Muscle layer of duodenum (tissue), 2 donors: ENCODE measurements around the gene TSPAN2.

ENCODE experiments used
- H3K27ac ChIP-seq: one replicate; pipeline ENCODE4 v1.7.0; 2013; ENCODE audit warnings: mild to moderate bottlenecking, low read length
- H3K27me3 ChIP-seq: one replicate; pipeline ENCODE4 v1.7.0; 2013; ENCODE audit warnings: low read depth, mild to moderate bottlenecking, control low read depth, low read length
- H3K36me3 ChIP-seq, 2 donors: one replicate each; pipeline ENCODE4 v1.7.0; 2013; ENCODE audit warnings: low read length in 2 of 2, control low read depth in 1 of 2, mild to moderate bottlenecking in 1 of 2; ENCODE audit not compliant: insufficient read depth in 2 of 2, control insufficient read depth in 1 of 2
- H3K4me1 ChIP-seq, 2 donors: one replicate each; pipeline ENCODE4 v1.7.0; 2013; ENCODE audit warnings: low read length in 2 of 2, mild to moderate bottlenecking in 2 of 2, control low read depth in 1 of 2, moderate library complexity in 1 of 2; ENCODE audit not compliant: insufficient read depth in 2 of 2, control insufficient read depth in 1 of 2
- H3K4me3 ChIP-seq, 2 donors: one replicate each; pipeline ENCODE4 v1.7.0; 2013; ENCODE audit warnings: low read length in 2 of 2, low read depth in 1 of 2, mild to moderate bottlenecking in 1 of 2
- H3K9me3 ChIP-seq, 2 donors: one replicate each; pipeline ENCODE4 v1.7.0; 2013; ENCODE audit warnings: low read length in 2 of 2, control low read depth in 1 of 2, mild to moderate bottlenecking in 1 of 2; ENCODE audit not compliant: control insufficient read depth in 1 of 2
- donor health status: healthy.

Gene TSPAN2

DNA sequence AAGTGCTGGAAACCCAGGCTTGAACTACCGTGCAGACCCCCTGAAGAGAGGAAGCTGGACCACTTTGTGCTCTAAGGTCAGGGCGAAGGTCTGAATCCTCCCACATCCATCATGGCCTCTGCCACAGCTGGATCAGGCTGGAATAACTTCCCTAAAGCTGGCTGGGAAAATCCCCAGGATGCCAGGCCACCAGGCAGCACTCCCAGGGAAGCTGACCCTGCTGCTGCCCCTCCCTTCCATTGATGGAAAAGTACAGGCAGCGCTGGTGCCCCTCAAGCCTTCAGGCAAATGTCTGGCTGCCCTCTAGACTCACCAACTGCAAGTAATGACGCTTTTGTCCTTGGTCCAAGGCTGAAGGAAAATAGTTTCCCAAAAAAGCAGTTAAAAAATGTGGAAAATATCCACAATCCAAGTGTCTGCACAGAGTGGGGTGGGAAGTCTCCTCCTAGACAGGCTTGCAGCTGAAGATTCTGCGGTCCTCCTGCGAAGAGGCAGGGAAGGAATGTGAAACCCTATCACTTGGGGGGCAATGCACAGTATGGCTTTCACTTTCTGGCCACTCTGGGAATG, 39.9 kb upstream of the TSPAN2 start:
- H3K27ac ChIP-seq = no peak overlapping the region
- no peaks in the 10 kb centered on the region for H3K27me3 ChIP-seq
- no peaks in the 10 kb centered on the region for H3K36me3 ChIP-seq
- no peaks in the 10 kb centered on the region for H3K4me1 ChIP-seq
- no peak overlapping the region for H3K4me3 ChIP-seq
- H3K9me3 ChIP-seq = no peaks in the 10 kb centered on the region

DNA sequence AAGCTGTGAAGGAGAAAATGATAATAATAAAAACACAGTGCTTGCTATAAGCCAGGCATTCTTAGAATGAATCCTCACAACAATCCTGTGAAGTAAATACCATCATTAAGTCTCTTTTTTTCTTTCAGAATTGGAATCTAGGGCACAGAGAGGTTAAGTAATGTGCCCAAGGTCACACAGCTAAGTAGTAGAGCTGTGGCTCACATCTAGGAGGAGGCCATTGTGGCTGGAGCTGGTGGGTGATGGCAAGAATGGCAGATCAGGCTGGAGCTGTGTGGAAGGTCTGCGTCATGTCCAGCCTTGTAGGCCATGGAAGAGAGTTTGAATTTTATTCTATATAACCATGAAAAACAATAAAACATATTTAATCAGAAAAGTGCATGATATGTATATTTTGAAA, 38.2 kb upstream of the TSPAN2 start:
- Histone ChIP-seq H3K4me3 (no peak overlapping the region), H3K36me3 (no peaks in the 10 kb centered on the region), H3K9me3 (peaks cover 0 to 8% of the 10 kb centered on the region in 2 donors), H3K4me1 (no peaks in the 10 kb centered on the region), H3K27me3 (no peaks in the 10 kb centered on the region), H3K27ac (no peak overlapping the region)

DNA sequence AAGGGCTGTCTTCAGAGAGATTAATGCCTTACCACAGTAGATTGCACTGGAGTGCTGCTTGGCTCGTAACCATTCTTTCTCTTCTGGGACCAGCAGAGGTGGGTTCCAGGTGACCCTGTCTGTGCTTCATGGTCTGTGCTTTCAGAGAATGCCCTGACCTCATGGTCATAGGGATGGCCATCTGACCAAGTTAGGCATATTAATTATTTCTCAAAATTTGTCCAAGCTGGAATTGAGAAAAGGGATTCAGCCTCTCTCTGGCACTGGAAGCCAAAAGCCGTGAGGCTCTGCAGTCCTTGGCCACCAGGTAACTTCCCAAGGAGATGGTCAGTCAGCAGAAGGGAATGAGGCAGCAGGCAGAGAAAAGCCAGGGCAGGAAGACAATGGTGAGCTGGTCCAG, 37.2 kb upstream of the TSPAN2 start:
- Histone ChIP-seq H3K36me3 (no peaks in the 10 kb centered on the region), H3K4me3 (no peak overlapping the region), H3K4me1 (no peaks in the 10 kb centered on the region), H3K9me3 (peaks cover 5 to 10% of the 10 kb centered on the region in 2 donors), H3K27ac (no peak overlapping the region), H3K27me3 (no peaks in the 10 kb centered on the region)

DNA sequence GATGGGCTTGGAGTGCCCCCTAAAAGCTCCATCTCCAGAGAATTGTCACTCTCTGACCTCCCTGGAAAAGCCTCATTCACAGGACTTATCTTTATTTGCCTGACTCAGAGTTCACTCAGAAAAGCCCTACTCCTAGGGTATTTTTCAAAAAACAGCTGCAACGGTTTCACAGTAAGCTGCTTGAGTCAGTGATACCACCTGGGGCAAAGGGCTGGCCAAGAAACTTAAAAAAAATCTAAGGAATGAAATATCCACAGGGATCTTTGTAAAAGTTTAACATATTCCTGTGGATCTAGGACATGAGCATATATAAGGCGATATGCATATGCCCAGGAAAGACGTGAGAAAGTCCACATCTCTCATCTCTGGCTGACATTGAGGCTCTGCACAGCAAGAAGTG, 33.8 kb upstream of the TSPAN2 start:
- no peaks in the 10 kb centered on the region for H3K27me3 ChIP-seq
- H3K36me3 ChIP-seq = no peaks in the 10 kb centered on the region
- no peak overlapping the region for H3K4me3 ChIP-seq
- peaks cover 7 to 13% of the 10 kb centered on the region in 2 donors for H3K9me3 ChIP-seq
- no peak overlapping the region for H3K27ac ChIP-seq
- H3K4me1 ChIP-seq = no peaks in the 10 kb centered on the region

DNA sequence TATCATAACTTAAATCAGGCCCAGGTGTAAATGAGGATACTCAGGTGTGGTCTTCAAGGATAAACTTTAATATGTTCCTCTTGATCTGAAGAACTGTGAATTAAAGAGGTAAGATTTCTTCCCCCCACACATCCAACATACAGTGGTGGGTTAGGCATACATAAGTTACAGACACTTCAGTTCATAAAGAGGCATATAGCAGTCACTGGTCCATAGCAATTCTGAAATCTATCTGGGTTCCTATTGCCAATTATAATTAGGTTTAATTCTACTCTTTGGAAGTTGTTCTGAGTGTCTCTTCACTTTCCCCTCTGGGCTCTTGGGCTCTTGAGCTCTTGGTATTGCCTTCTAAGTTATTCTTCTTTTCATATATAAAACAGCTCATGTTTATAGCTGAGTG, 32.5 kb upstream of the TSPAN2 start:
- H3K27ac ChIP-seq = no peak overlapping the region
- H3K4me1 ChIP-seq = no peaks in the 10 kb centered on the region
- peaks cover 7 to 13% of the 10 kb centered on the region in 2 donors for H3K9me3 ChIP-seq
- no peak overlapping the region for H3K4me3 ChIP-seq
- H3K36me3 ChIP-seq = no peaks in the 10 kb centered on the region
- no peaks in the 10 kb centered on the region for H3K27me3 ChIP-seq

DNA sequence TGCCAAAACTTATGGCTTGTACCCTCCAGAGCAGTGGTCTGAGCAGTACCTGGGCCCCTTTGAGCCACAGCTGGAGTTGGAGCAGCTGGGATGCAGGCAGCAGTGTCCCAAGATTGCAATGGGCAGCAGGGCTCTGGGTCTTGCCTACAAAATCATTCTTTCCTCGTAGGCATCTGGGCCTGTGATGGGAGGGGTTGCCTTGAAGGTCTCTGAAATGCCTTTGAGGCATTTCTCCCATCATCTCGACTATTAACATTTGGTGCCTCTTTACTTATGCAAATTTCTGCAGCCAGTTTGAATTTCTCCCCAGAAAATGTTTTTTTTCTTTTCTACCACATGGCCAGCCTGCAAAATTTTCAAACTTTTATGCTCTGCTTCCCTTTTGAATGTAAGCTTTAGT, 31.0 kb upstream of the TSPAN2 start:
- Histone ChIP-seq H3K4me1 (no peaks in the 10 kb centered on the region), H3K4me3 (no peak overlapping the region), H3K27me3 (no peaks in the 10 kb centered on the region)

DNA sequence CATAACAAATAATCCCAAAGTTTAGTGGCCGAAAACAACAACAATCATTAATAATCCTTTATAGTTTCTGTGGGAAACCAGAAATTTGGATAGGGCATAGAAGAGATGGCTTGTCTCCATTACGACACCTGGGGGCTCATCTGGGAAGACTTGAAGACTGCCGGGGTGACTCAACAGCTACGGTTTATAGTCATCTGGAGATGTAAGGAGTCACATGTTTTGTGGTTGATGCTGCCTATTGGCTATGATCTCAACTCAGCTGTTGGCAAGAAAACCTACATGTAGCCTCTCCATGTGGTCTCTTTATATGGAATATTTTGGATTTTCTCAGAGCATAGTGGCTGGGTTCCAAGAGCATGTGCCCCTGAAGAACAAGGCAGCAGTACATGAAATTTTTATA, 29.3 kb upstream of the TSPAN2 start:
- no peak overlapping the region for H3K4me3 ChIP-seq
- no peaks in the 10 kb centered on the region for H3K4me1 ChIP-seq
- no peaks in the 10 kb centered on the region for H3K36me3 ChIP-seq
- H3K9me3 ChIP-seq = peaks cover 7 to 13% of the 10 kb centered on the region in 2 donors
- H3K27ac ChIP-seq = no peak overlapping the region
- no peaks in the 10 kb centered on the region for H3K27me3 ChIP-seq

More for the DNA sequence above, 31.0 kb upstream of the TSPAN2 start:
- H3K9me3 ChIP-seq = peaks cover 7 to 13% of the 10 kb centered on the region in 2 donors
- H3K36me3 ChIP-seq = no peaks in the 10 kb centered on the region
- no peak overlapping the region for H3K27ac ChIP-seq

DNA sequence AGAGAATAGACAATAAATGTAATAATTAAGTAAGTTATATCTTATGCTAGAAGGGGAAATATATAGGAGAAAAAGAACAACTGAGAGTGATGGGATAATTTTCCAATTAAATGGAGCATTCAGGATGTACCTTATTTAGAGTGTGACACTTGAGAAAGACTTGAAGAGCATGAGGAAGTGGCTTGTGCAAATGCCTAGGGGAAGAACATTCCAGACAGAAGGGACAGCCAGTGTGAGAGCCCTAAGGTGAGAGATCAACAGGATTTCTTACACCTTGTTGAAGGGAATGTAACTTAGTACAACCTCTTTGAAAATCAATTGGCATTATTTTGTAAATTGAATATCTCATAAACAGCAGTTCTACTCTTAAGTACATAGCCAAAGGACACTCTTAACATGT, 28.8 kb upstream of the TSPAN2 start:
- no peaks in the 10 kb centered on the region for H3K36me3 ChIP-seq
- H3K4me1 ChIP-seq = no peaks in the 10 kb centered on the region
- peaks cover 7 to 8% of the 10 kb centered on the region in 2 donors for H3K9me3 ChIP-seq
- no peak overlapping the region for H3K27ac ChIP-seq
- no peak overlapping the region for H3K4me3 ChIP-seq
- H3K27me3 ChIP-seq = no peaks in the 10 kb centered on the region

DNA sequence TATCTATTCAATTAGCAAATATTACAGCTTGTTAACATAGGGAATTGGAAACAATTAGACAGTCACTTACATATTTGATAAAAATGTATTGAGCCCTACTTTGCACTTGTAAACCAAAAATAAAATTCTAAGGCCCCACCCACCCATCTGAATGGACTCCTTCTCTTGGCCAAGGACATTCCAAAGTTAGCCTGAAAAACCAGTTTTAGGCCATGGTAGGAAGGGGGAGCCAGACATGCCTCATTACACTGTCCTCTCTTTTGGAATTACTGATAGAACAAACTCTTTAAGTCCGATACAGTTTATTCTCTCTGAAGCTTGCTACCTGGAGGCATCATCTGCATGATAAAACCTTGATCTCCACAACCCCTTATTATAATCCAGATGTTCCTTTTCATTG, 28.0 kb upstream of the TSPAN2 start:
- H3K36me3 ChIP-seq = no peaks in the 10 kb centered on the region
- H3K9me3 ChIP-seq = peaks cover 6 to 7% of the 10 kb centered on the region in 2 donors
- H3K4me1 ChIP-seq = no peaks in the 10 kb centered on the region
- H3K27me3 ChIP-seq = no peaks in the 10 kb centered on the region
- no peak overlapping the region for H3K27ac ChIP-seq
- no peak overlapping the region for H3K4me3 ChIP-seq

DNA sequence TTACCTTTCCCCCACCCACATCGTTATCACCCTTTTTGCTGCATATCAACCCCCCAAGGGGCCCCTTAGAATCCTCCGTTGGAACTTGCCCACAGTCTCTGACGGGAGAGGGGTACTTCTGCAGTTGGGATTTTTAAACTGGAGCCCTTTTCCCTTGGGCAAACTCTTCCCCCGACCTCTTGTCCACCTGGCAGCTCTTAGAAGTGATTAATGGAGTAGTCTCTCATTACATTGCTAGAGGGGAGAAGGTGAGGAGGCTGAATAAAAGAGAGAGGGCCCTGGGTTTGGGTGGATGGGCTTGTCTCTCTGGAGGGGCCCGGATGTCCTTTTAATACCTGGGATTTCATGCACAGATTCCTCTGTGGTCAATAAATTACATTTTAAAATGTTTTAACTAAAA, 27.2 kb upstream of the TSPAN2 start:
- no peaks in the 10 kb centered on the region for H3K27me3 ChIP-seq

DNA sequence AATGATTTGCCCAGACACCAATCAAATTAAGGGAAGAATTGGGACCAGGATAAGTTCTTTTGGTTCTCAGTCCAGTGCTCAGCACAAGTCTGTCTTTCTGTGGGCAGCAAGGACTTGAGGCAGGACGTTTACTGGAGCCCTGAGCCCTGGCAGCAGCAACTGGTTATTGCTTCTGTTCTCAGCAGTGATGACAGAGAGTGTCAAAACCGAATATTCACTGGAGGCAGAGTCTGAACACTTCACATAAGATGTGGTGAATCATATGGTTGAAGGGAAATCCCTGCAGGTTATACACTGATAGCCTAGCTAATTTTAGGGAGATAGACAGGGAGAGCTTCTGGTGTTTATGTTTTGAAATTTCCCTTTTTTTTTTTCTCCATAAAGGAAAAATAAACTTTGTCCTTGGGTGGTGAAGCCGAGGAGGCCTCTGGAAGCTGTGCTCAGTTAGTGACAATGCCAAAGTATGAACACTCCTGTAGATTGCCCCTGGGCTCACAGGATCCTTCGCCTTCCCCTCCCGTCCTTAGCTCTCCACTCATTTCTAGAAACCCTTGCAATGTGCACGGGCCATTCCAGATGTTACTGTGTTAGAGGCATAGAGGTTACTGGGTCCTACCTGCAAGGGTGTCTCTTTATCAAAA, 26.3 kb upstream of the TSPAN2 start:
- H3K36me3 ChIP-seq = no peaks in the 10 kb centered on the region
- no peak overlapping the region for H3K27ac ChIP-seq
- no peak overlapping the region for H3K4me3 ChIP-seq
- H3K27me3 ChIP-seq = no peaks in the 10 kb centered on the region
- H3K9me3 ChIP-seq = no peaks in the 10 kb centered on the region
- no peaks in the 10 kb centered on the region for H3K4me1 ChIP-seq

More for the DNA sequence above, 27.2 kb upstream of the TSPAN2 start:
- H3K4me1 ChIP-seq = no peaks in the 10 kb centered on the region
- H3K9me3 ChIP-seq = peaks cover 2 to 3% of the 10 kb centered on the region in 2 donors
- no peaks in the 10 kb centered on the region for H3K36me3 ChIP-seq
- no peak overlapping the region for H3K27ac ChIP-seq
- H3K4me3 ChIP-seq = no peak overlapping the region

DNA sequence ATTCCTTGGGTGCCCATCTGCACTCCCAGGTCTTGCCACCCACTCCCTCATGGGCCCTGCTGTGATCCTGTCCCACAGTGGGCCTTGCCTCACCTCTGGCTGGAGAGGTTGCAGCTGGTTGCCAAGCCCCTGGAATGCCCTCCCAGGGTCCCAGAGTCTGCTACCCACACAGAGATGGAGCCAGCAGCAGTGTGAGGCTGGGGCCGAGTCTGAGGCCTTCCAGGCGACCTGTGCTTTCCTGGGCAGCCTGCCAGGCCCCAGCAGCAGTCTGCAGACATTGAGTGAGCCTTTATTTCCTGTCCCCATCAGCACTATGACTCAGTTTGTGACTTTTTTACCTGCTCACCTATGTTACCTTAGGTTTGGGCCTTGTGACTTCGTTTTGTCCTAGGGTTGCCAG, 25.0 kb upstream of the TSPAN2 start:
- Histone ChIP-seq H3K9me3 (no peaks in the 10 kb centered on the region), H3K4me3 (no peak overlapping the region), H3K27ac (no peak overlapping the region), H3K36me3 (no peaks in the 10 kb centered on the region), H3K27me3 (no peaks in the 10 kb centered on the region), H3K4me1 (no peaks in the 10 kb centered on the region)
